Smooth muscle cell (in vitro differentiated cells): ENCODE data around the gene FBN3. TPM values are rescaled to one million over a fixed set of nuclear protein-coding genes. Genes with fewer than 3 reads are reported as not detected.

Source experiments
- DNase-seq: peaks from one replicate; lab custom pipeline; 2025; ENCODE audit not compliant: unreplicated experiment; lab: John Stamatoyannopoulos, UW
- H2AFZ ChIP-seq: fragments of 200-600 bp; sonication (generic); 2 replicates; pipeline ENCODE4 v1.6.0; 2016; ENCODE audit warnings: antibody characterized with exemption, low read depth, mild to moderate bottlenecking
- H3F3A ChIP-seq: fragments of 200-600 bp; sonication (generic); 2 replicates; pipeline ENCODE4 v1.6.0; 2017; ENCODE audit warnings: antibody characterized with exemption, low read depth
- H3K27ac ChIP-seq: fragments of 200-600 bp; sonication (generic); 2 replicates; pipeline ENCODE4 v1.5.1; 2016; ENCODE audit warnings: low read depth, mild to moderate bottlenecking
- H3K27me3 ChIP-seq: fragments of 200-600 bp; sonication (generic); 2 replicates; pipeline ENCODE4 v1.6.1; 2016; ENCODE audit warnings: low read depth, mild to moderate bottlenecking
- H3K36me3 ChIP-seq: fragments of 200-600 bp; sonication (generic); 2 replicates; pipeline ENCODE4 v1.5.1; 2016; ENCODE audit warnings: low read depth
- H3K4me1 ChIP-seq: fragments of 200-600 bp; sonication (generic); 2 replicates; pipeline ENCODE4 v1.5.1; 2016; ENCODE audit warnings: low read depth
- H3K4me2 ChIP-seq: fragments of 200-600 bp; sonication (generic); 2 replicates; pipeline ENCODE4 v1.6.0; 2016; ENCODE audit warnings: mild to moderate bottlenecking
- H3K4me3 ChIP-seq: fragments of 200-600 bp; sonication (generic); 2 replicates; pipeline ENCODE4 v1.5.1; 2016; ENCODE audit warnings: mild to moderate bottlenecking
- H3K79me2 ChIP-seq: fragments of 200-600 bp; sonication (generic); 2 replicates; pipeline ENCODE4 v1.6.0; 2016; ENCODE audit warnings: low read depth, mild to moderate bottlenecking
- H3K9ac ChIP-seq: fragments of 200-600 bp; sonication (generic); 2 replicates; pipeline ENCODE4 v1.6.0; 2016; ENCODE audit warnings: low read depth
- H3K9me3 ChIP-seq: fragments of 200-600 bp; sonication (generic); replicated peaks from 2 replicates; pipeline ENCODE4 v1.5.1; 2016; ENCODE audit warnings: low read depth
- H4K20me1 ChIP-seq: fragments of 200-600 bp; sonication (generic); 2 replicates; pipeline ENCODE4 v1.6.0; 2016; ENCODE audit warnings: low read depth
- CTCF ChIP-seq: fragments of 200-600 bp; sonication (generic); IDR thresholded peaks from 2 replicates; pipeline ENCODE4 v1.5.1; 2017; ENCODE audit warnings: borderline replicate concordance, mild to moderate bottlenecking, antibody characterized with exemption; ENCODE audit not compliant: insufficient read depth, poor library complexity, severe bottlenecking
- WGBS: methylation state at CpG from one replicate; pipeline ENCODE4 v1.1.7; 2016; ENCODE audit warnings: low lambda C conversion rate; 5-methylcytosine and 5-hydroxymethylcytosine counted together
- polyA plus RNA-seq: library from polyadenylated mRNA; unstranded; fragments of >200 nt; fragmentation: Nextera tagmentation; extraction: Ambion mirVana; gene quantifications from 2 replicates; pipeline ENCODE4 v1.2.1, GENCODE V29; 2016
- total RNA-seq: library from RNA; depleted of rRNA; stranded (reverse); fragments of >200 nt; gene quantifications from 2 replicates; pipeline ENCODE4 v1.2.3, GENCODE V29; 2014

Gene FBN3
- total and polyA plus RNA-seq, 2 experiments from 2014 or later, result not detected

GRCh38 chr19:8101311-8101710 is 48.1 kb downstream of the FBN3 start:
- Histone ChIP-seq H3K27ac (no peak overlapping the region), H3F3A (no peaks in the 10 kb centered on the region), H3K36me3 (no peaks in the 10 kb centered on the region), H3K27me3 (no peaks in the 10 kb centered on the region), H3K9me3 (peaks cover under 1% of the 10 kb centered on the region), H2AFZ (no peak overlapping the region), H3K9ac (no peak overlapping the region), H4K20me1 (no peaks in the 10 kb centered on the region), H3K4me2 (no peak overlapping the region), H3K4me3 (no peak overlapping the region), H3K79me2 (no peaks in the 10 kb centered on the region), H3K4me1 (no peaks in the 10 kb centered on the region)
- WGBS, result 100% methylated on average over 3 of the region's 4 CpGs
- DNase-seq, result no peak
- no peak for TF ChIP-seq CTCF

GRCh38 chr19:8097681-8098567 is 51.5 kb downstream of the FBN3 start:
- Histone ChIP-seq H3K4me1 (no peaks in the 10 kb centered on the region), H3K27me3 (no peaks in the 10 kb centered on the region), H3K9me3 (peaks cover 6% of the 10 kb centered on the region), H3K4me2 (no peak overlapping the region), H3F3A (no peaks in the 10 kb centered on the region), H3K27ac (no peak overlapping the region), H4K20me1 (no peaks in the 10 kb centered on the region), H3K9ac (no peak overlapping the region), H3K36me3 (no peaks in the 10 kb centered on the region), H3K4me3 (no peak overlapping the region), H3K79me2 (no peaks in the 10 kb centered on the region), H2AFZ (no peak overlapping the region)
- WGBS, result 91% methylated on average over 5 of the region's 5 CpGs
- no peak for DNase-seq
- no peak for TF ChIP-seq CTCF

- H2AFZ ChIP-seq, result no peak overlapping the region
- H3F3A ChIP-seq, result no peaks in the 10 kb centered on the region
- H3K27me3 ChIP-seq, result no peaks in the 10 kb centered on the region
- DNase-seq, result no peak
- 93% methylated on average over 10 of the region's 10 CpGs for WGBS
- TF ChIP-seq CTCF, result no peak
- H3K9ac ChIP-seq, result no peak overlapping the region
- no peak overlapping the region for H3K27ac ChIP-seq
- no peak overlapping the region for H3K4me2 ChIP-seq
- no peaks in the 10 kb centered on the region for H4K20me1 ChIP-seq
- no peaks in the 10 kb centered on the region for H3K4me1 ChIP-seq
- H3K4me3 ChIP-seq, result no peak overlapping the region
- no peaks in the 10 kb centered on the region for H3K36me3 ChIP-seq
- H3K79me2 ChIP-seq, result no peaks in the 10 kb centered on the region
- H3K9me3 ChIP-seq, result peaks cover 6% of the 10 kb centered on the region
Observed at GRCh38 chr19:8097198-8097597, 52.2 kb downstream of the FBN3 start.

GRCh38 chr19:8096071-8096470 is 53.3 kb downstream of the FBN3 start:
- TF ChIP-seq CTCF, result no peak
- Histone ChIP-seq H3K79me2 (no peaks in the 10 kb centered on the region), H2AFZ (no peak overlapping the region), H3F3A (no peaks in the 10 kb centered on the region), H3K9ac (no peak overlapping the region), H3K27ac (no peak overlapping the region), H3K4me1 (no peaks in the 10 kb centered on the region), H3K27me3 (no peaks in the 10 kb centered on the region), H3K4me3 (no peak overlapping the region), H3K4me2 (no peak overlapping the region), H4K20me1 (no peaks in the 10 kb centered on the region), H3K9me3 (peaks cover 6% of the 10 kb centered on the region), H3K36me3 (no peaks in the 10 kb centered on the region)
- no peak for DNase-seq
- 93% methylated on average over 3 of the region's 3 CpGs for WGBS
